ENCODE measurements around the gene SPATA31E1. TPM values are rescaled to one million over a fixed set of nuclear protein-coding genes. Genes with fewer than 3 reads are reported as not detected.

Gene SPATA31E1
- total and polyA plus RNA-seq, 12 donors, result not detected

DNA sequence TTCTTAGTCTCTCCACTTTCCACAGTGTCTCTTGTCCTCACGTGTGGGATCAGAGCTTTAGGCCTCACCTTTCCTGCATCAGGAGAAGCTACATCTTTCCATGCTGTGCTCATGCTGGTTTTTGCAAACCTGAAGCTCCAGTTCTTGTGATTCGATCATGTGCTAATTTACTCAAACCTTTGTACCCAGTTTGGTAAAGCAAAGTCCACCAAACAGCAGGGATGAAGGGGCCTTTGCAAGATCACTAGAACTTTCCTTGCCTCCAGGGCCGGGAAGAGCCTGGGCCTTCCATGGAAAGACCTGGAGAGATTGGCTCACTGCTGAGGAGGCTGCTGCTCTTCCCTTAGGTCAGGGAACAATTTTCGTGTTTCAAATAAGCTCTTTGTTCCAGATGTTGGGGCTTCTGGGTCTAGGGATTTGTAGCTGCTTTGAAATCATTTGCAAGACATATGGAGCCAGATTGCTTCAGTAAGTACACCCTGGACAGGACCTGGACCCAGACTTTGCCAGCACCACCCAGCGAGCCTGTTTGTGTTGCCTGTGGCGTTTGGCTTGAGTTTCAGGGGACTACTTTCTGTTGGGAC is 18.7 kb upstream of the SPATA31E1 start:
- H3K27me3 ChIP-seq, result no peaks in the 10 kb centered on the region
- 77 to 87% (median 83%) methylated on average over 6 of the region's 6 CpGs for WGBS, 4 donors
- no peak overlapping the region for H3K27ac ChIP-seq
- no peak for TF ChIP-seq POLR2A (IDR thresholded peaks at IDR 0.05)
- TF ChIP-seq, protein P1, sequence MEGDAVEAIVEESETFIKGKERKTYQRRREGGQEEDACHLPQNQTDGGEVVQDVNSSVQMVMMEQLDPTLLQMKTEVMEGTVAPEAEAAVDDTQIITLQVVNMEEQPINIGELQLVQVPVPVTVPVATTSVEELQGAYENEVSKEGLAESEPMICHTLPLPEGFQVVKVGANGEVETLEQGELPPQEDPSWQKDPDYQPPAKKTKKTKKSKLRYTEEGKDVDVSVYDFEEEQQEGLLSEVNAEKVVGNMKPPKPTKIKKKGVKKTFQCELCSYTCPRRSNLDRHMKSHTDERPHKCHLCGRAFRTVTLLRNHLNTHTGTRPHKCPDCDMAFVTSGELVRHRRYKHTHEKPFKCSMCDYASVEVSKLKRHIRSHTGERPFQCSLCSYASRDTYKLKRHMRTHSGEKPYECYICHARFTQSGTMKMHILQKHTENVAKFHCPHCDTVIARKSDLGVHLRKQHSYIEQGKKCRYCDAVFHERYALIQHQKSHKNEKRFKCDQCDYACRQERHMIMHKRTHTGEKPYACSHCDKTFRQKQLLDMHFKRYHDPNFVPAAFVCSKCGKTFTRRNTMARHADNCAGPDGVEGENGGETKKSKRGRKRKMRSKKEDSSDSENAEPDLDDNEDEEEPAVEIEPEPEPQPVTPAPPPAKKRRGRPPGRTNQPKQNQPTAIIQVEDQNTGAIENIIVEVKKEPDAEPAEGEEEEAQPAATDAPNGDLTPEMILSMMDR (IDR thresholded peaks at IDR 0.05), result no peak
- no peaks in the 10 kb centered on the region for H3K9me3 ChIP-seq (replicated peaks in 1 of 3)
- no peaks in the 10 kb centered on the region for H3K4me1 ChIP-seq (replicated peaks in 1 of 2)
- intact Hi-C loops (cut with DNase I), result no loop called here
- H3K4me3 ChIP-seq, result no peak overlapping the region
- DNase-seq, result peak in 1 of 7 donors; percentile 4
- H3K36me3 ChIP-seq (replicated peaks in 1 of 2), result no peaks in the 10 kb centered on the region

DNA sequence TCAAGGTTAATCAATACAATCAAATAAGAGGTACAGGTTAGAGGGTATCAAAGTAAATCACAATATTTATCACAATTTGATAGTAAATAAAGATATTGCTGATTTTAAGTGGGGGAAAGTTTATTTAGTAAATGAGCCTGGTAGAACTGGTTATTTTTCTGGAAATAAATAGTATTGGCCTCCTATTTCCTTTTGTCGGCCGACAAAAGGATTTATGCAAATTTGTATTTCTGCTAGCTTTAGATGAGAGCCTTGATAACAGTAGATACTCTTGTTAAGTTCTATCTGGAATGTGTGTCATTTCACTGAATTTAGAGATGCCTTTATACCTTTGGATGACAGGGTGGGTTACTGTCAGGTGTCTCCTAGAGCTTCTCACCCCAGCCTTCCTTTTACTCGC is 17.8 kb upstream of the SPATA31E1 start:
- intact Hi-C loops (cut with DNase I), result no loop called here
- Histone ChIP-seq H3K36me3 (replicated peaks in 1 of 2) (no peaks in the 10 kb centered on the region), H3K27me3 (no peaks in the 10 kb centered on the region), H3K4me1 (replicated peaks in 1 of 2) (no peaks in the 10 kb centered on the region), H3K27ac (no peak overlapping the region), H3K9me3 (replicated peaks in 1 of 3) (no peaks in the 10 kb centered on the region), H3K4me3 (no peak overlapping the region)
- TF ChIP-seq, protein P1 (IDR thresholded peaks at IDR 0.05), result no peak
- TF ChIP-seq POLR2A (IDR thresholded peaks at IDR 0.05), result no peak
- WGBS, 4 donors, result 78 to 94% (median 91%) methylated on average over 3 of the region's 3 CpGs
- DNase-seq, result peak in 1 of 7 donors; percentile 3

DNA sequence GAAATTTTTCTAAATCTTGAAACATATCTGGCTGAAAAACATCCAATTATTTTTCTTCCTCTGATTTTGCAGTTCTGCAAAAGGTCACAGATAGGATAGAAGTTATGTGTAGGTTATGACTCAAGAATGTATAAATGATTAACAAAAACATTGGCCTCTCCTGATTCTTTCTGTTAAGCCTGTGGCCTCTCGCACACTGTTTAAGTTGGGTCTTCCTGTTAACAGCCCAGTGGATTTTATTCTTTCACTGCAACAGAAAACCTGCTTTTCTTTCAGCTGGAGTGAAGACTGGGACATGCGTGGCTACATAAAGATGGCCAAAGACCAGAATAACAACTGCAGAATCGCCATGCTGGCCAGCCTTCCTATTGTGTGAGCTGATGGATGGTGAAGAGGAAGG is 17.1 kb upstream of the SPATA31E1 start:
- Histone ChIP-seq H3K4me1 (replicated peaks in 1 of 2) (no peaks in the 10 kb centered on the region), H3K27me3 (no peaks in the 10 kb centered on the region), H3K36me3 (replicated peaks in 1 of 2) (no peaks in the 10 kb centered on the region), H3K27ac (no peak overlapping the region), H3K4me3 (no peak overlapping the region), H3K9me3 (replicated peaks in 1 of 3) (no peaks in the 10 kb centered on the region)
- intact Hi-C loops (cut with DNase I), result no loop called here
- 78 to 85% (median 80%) methylated on average over 3 of the region's 3 CpGs for WGBS, 4 donors
- TF ChIP-seq, protein P1 (IDR thresholded peaks at IDR 0.05), result no peak
- no peak for TF ChIP-seq POLR2A (IDR thresholded peaks at IDR 0.05)
- DNase-seq, result peak in 1 of 7 donors; percentile 1

DNA sequence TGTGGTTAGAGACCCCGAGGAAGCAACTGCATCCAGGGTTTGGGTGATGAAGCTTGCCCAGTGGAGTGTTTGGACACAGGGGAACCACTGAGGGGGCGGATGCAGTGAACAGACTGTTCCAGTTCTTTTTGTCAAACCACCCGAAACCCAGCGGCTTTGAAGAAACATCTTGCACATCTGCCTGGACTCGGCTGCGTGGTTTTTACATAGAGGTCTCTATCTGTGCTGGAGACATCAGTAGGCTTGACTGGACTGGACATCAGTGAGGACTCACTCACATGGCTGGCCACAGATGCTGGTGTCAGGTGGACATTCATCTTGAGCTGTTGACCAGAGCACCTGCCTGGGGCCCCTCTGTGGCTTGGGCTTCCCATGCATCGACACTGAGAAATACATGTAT is 15.3 kb upstream of the SPATA31E1 start:
- H3K27me3 ChIP-seq, result no peaks in the 10 kb centered on the region
- intact Hi-C loops (cut with DNase I), result no loop called here
- H3K9me3 ChIP-seq (replicated peaks in 1 of 3), result no peaks in the 10 kb centered on the region
- no peak overlapping the region for H3K4me3 ChIP-seq
- H3K36me3 ChIP-seq (replicated peaks in 1 of 2), result no peaks in the 10 kb centered on the region
- WGBS, 4 donors, result 75 to 87% (median 82%) methylated on average over 7 of the region's 7 CpGs
- no peaks in the 10 kb centered on the region for H3K4me1 ChIP-seq (replicated peaks in 1 of 2)
- TF ChIP-seq, protein P1 (IDR thresholded peaks at IDR 0.05), result no peak
- TF ChIP-seq POLR2A (IDR thresholded peaks at IDR 0.05), result no peak
- H3K27ac ChIP-seq, result no peak overlapping the region
- DNase-seq, result peak in 1 of 7 donors; percentile 41

Data from adrenal gland (tissue), 12 donors.